HG03439 (cell line): Measurements from ENCODE around the gene GRIN1.

Source experiments
- ATAC-seq: cut with Tn5 transposase; IDR thresholded peaks from one replicate; pipeline ENCODE4 v1.9.1; 2021; ENCODE audit warnings: mild to moderate bottlenecking, moderate library complexity; ENCODE audit not compliant: unreplicated experiment

The GRIN1 gene

GRCh38 chr9:137161558-137162486 lies 22.9 kb downstream of the GRIN1 start:
- ATAC-seq = no peak

GRCh38 chr9:137162505-137163364 lies 23.8 kb downstream of the GRIN1 start:
- ATAC-seq = no peak

- no peak for ATAC-seq
These were observed 24.4 kb downstream of the GRIN1 start for GRCh38 chr9:137163365-137163715.

GRCh38 chr9:137163805-137164204 lies 24.9 kb downstream of the GRIN1 start:
- no peak for ATAC-seq

- no peak for ATAC-seq
These were observed 25.7 kb downstream of the GRIN1 start for GRCh38 chr9:137164370-137165249.

GRCh38 chr9:137165250-137165836 lies 26.4 kb downstream of the GRIN1 start:
- no peak for ATAC-seq

- no peak for ATAC-seq
These were observed 27.7 kb downstream of the GRIN1 start for GRCh38 chr9:137166380-137167229.

- ATAC-seq = no peak
These were observed 28.4 kb downstream of the GRIN1 start for GRCh38 chr9:137167277-137167746.

GRCh38 chr9:137167747-137168572 lies 29.0 kb downstream of the GRIN1 start:
- no peak for ATAC-seq

- ATAC-seq = no peak
These were observed 29.6 kb downstream of the GRIN1 start for GRCh38 chr9:137168573-137168903.

GRCh38 chr9:137168904-137169856 lies 30.2 kb downstream of the GRIN1 start:
- no peak for ATAC-seq

- ATAC-seq = no peak
These were observed 31.0 kb downstream of the GRIN1 start, which contains the start of gene LRRC26 for GRCh38 chr9:137169896-137170358. Gene LRRC26 (minus strand): TSS chr9:137170051. CDS start chr9:137169943, 108 bp downstream.

GRCh38 chr9:137170486-137171148 lies 31.7 kb downstream of the GRIN1 start:
- ATAC-seq = no peak

GRCh38 chr9:137171149-137171900 lies 32.4 kb downstream of the GRIN1 start:
- ATAC-seq = no peak

- ATAC-seq = no peak
These were observed 34.2 kb downstream of the GRIN1 start for GRCh38 chr9:137172901-137173795.
